DLD1 (cell line): ENCODE results near the gene HDHD2.

Experiments
- in situ Hi-C: cut with HindIII; loops from 2 replicates; pipeline ENCODE4 v1.10.0; 2017; ENCODE audit warnings: low sequenced_read_pairs

The HDHD2 gene

GRCh38 chr18:47149457-47150028 lies 757 bp downstream of the HDHD2 start:
- in situ Hi-C loops: no loop called here

GRCh38 chr18:47146206-47146605 lies 4.1 kb downstream of the HDHD2 start:
- in situ Hi-C loops: no loop called here

DNA sequence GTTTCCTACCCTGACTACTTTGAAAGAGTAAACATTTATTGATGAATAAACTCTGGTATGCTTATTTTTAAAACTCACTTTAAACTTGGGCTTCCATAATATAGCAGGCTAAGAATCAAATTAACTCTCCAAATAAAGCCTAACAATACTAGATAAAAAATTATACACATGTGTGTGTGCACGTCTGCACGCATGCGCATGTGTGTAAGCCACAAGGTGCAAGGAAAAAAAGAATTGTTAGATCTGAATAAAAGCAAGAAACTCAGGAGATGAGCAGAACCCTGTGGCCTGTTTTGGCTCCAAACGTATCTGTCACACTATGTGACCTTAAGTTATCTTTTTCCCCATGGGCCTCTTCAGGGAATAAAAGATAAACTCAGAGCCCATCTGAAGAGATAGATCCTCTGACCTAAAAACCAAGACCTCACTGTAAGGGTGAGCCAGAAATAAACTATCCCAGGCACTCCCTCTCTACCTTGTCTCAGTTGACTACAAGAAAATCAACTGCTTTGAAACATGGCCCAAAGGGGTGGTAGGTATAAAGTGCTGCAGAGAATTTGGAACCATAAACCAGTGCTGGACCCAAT lies 6.3 kb downstream of the HDHD2 start:
- in situ Hi-C loops: no loop called here

DNA sequence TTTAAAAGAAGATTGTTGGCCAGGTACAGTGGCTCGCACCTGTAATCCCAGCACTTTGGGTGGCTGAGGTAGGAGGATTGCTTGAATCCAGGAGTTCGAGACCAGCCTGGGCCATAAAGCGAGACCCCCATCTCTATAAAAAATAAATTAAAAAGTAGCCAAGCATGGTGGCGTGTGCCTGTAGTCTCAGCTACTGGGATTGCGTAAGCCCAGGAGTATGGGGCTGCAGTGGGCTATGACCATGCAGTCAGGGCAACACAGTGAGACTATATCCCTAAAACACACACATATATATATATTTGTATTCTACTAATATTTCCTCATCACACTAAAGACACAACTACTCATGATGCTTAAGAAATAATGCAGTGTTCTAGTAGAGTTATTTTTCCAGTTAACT lies 7.1 kb downstream of the HDHD2 start:
- in situ Hi-C loops: no loop called here

- in situ Hi-C loops: no loop called here
Measured at GRCh38 chr18:47141289-47141688, 9.0 kb downstream of the HDHD2 start.

DNA sequence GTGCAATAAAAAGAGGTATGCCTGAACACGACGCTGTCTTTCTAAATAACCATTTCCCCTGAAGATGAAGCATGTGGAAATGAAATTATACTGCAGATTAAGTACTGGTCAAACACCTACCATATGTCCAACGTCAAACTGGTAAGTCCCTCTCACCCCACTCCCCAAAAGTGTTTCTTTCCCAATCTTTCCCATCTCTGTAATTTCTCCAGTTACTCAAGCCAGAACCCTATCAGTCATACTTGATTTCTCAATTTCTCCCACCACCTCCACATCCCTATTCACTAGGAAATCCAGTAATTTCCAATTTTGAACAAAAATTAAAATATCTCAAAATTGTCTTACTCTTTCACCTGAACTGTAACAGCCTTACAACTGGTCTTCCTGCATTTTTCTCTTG lies 29.2 kb downstream of the HDHD2 start:
- in situ Hi-C loops: no loop called here

DNA sequence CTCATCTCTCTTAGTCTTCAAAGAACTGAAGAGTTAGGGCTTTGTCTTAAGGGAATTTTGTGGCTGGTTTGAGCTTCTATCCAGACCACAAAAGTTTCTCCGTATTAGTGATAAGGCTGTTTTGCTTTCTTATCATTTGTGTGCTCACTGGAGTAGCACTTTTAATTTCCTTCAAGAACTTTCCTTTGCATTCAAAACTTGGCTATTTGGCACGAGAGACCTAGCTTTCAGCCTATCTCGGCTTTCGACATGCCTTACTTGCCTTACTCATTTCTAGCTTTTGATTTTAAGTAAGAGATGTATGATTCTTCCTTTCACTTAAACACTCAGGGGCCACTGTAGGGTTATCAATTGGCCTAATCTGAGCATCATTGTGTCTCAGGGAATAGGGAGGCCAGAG lies 29.9 kb downstream of the HDHD2 start:
- in situ Hi-C loops: no loop called here

- in situ Hi-C loops: no loop called here
Measured at GRCh38 chr18:47118981-47119380, 31.3 kb downstream of the HDHD2 start.

DNA sequence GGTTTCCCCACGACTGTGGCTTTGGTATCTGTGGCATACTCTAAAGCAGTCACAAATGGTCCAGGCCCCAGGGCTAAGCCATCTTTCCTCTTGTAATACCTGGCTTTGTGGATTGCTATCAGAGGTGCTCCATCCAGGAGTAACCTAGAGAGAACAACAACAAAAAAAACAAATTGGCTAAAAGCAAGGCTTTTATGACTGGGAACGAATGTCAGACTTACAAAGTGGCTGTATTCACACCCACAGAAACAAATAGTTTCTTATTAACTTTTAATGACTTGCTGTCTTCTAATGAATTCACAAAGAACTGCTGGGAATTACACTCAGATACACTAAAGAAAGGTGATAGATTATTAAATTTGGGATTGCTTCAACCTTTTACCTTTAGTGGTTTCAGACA lies 35.1 kb downstream of the HDHD2 start:
- in situ Hi-C loops: no loop called here

- in situ Hi-C loops: no loop called here
Measured at GRCh38 chr18:47113796-47114540, 36.3 kb downstream of the HDHD2 start.

DNA sequence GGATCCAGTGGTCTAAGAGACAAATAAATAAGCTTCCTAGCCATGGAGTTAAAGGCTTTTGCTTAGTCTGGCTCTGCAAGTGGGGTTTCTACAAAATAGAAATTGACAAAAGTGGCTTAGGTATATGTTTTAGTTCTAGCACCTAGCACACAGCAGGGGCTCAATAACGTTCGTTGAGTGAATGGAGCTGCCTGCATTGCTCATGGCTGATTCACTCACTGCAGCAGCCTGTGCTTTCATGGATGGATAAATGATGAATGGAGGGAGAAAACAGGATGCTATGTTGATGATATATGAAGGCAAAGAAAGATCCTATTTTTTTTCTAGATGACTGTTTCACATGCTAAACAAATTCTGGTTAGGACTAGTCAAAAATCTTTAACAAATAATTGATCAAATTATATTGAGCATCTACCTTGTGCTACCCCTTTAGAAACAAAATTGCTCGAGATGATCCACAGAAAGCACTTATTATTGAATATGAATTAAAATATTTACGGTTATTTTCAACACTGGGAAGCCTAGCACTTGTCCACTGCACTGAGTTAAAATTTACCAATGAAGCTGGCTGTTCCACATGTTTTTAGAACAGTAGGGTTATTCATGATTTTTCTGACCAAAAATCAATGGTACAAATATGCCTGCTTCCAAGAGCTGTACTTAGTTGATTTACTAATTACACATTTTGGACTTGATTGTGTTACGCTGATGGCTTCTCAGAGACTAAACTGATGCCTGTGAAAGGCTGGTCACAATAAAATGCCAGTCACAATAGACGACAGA lies 39.6 kb downstream of the HDHD2 start:
- in situ Hi-C loops: no loop called here

DNA sequence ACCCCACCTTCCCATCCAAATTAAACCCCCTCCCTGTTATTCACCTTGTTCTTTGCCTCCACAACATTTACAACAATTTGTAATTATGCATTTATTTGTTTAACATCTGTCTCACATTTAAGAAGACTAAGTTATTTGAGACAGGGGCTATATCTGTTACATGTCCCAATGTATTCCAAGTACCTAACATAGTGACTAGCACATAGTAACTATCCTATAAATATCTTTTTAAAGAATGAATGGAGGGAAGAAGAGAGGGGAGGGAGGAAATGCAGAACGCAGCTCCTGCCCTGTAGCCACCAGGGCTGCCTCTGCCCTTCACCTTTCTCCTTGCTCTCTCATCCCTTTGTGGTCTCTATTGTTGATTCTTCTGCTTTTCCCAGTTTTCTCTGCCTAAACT lies 40.6 kb downstream of the HDHD2 start:
- in situ Hi-C loops: no loop called here

- in situ Hi-C loops: no loop called here
Measured at GRCh38 chr18:47108998-47109405, 41.3 kb downstream of the HDHD2 start.

DNA sequence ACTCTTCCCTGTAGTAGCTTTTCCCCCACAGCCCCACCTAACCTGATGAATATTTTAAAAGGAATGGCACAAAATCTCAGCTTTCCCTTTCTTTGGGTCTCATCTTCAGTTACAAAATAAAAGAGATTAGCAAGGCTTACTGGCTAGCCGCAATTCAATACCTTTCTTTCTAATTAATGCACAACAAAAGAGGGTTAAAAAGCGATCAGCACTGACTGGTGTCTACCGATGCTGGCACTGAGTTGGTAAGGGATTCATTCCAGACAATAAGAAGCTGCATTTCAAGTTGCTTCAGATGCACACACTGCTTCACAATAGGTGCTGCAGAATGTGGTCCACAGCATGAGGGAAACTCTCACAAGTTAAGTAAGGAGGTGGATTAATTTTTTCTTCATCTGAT lies 41.9 kb downstream of the HDHD2 start:
- in situ Hi-C loops: no loop called here

DNA sequence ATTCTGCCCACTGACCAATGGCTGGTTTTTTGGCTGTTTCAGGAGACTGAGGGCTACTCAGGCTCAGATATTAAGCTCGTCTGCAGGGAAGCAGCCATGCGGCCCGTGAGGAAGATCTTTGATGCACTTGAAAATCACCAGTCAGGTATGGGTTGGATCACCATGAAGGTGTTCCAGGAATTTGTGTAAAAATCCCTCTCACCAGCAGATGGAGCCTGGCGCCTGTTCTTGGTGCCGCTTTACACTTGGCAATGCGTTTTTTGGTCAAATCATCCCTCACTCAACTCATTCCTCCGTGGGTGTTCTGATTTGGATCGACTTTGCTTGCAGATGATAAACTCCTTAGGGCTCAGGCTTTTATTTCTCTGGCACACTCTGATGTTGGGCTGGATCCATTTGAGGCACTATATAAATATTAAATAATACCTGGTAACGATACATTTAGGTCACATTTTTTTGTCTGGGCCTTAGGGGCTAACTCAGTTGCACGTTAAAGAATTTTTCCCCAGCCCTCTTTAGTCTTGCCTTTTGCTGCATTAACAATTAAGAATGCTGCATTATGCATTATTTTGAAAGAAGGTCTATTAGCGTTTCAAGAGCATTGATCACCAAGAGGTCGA lies 50.0 kb downstream of the HDHD2 start:
- in situ Hi-C loops: no loop called here

GRCh38 chr18:47095810-47096209 lies 54.5 kb downstream of the HDHD2 start:
- in situ Hi-C loops: no loop called here

DNA sequence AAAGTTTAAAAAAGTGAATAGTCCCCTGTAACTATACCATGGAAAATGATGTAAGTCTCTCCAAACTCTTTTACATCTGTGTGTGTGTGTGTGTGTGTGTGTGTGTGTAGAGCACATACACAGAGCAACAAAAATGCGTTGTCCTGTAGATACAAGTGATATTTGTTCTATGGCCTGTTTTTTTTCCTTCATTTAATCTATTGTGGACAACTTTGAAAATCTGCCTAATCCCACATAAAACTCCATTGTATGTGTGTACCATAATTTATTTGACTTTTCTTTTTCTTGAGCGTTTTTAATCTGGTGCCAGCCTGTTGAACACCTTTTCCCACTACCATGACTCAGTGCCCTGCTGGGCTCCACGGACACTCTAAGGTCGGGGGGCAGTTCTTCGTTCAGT lies 62.6 kb downstream of the HDHD2 start:
- in situ Hi-C loops: no loop called here

- in situ Hi-C loops: no loop called here
Measured at GRCh38 chr18:47081578-47081977, 68.7 kb downstream of the HDHD2 start.

DNA sequence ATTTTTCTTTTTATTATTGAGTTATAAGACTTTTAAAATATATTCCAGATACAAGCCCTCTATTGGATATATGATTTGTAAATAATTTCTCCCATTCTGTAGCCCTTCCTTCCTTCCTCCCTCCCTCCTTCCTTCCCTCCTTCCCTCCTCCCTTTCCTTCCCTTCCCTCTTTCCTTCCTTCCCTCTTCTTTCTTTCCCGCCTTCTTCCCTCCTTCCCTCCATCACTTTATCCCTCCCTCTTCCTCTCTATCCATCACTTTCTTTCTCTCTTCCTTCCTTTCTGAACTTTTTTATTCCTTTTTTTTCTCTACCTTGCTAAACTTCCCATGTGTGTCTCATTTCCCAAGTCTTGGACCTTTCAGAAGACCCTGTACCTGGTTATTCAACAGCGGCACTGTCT lies 69.4 kb downstream of the HDHD2 start:
- in situ Hi-C loops: no loop called here

GRCh38 chr18:47077111-47077510 lies 73.2 kb downstream of the HDHD2 start:
- in situ Hi-C loops: no loop called here
